HFF-Myc (cell line): ENCODE data around the gene GNG11.
"Not testable (repeated sequence)": the region's sequence is repeated elsewhere in the genome, so short reads cannot be mapped to it uniquely, and the experiment has no call there.

Experiments used
- DNase-seq: peaks from one replicate; pipeline ENCODE4 v3.0.0-alpha.2; 2011; ENCODE audit warnings: low read depth; ENCODE audit errors: extremely low read depth
- H3K4me3 ChIP-seq: replicated peaks from 2 replicates; pipeline ENCODE4 v1.5.1; 2011; ENCODE audit warnings: low read depth, mild to moderate bottlenecking, control low read depth, low read length
- CTCF ChIP-seq: IDR thresholded peaks from 2 replicates; pipeline ENCODE4 v1.5.1; 2012; ENCODE audit warnings: mild to moderate bottlenecking, low read depth, low read length, control low read depth; ENCODE audit errors: missing control alignments

GNG11 gene

GRCh38 chr7:93913197-93913596 lies 8.3 kb upstream of the GNG11 start:
- no peak for TF ChIP-seq CTCF
- no peak for DNase-seq
- no peak overlapping the region for H3K4me3 ChIP-seq

- no peak for DNase-seq
- TF ChIP-seq CTCF = no peak
- H3K4me3 ChIP-seq = no peak overlapping the region
Observed at GRCh38 chr7:93914581-93915066, 6.9 kb upstream of the GNG11 start.

GRCh38 chr7:93915206-93915842 lies 6.2 kb upstream of the GNG11 start:
- DNase-seq, H3K4me3 ChIP-seq: not testable (repeated sequence)

- H3K4me3 ChIP-seq, DNase-seq: not testable (repeated sequence)
Observed at GRCh38 chr7:93915888-93916287, 5.6 kb upstream of the GNG11 start.

- not testable (repeated sequence) for H3K4me3 ChIP-seq
Observed at GRCh38 chr7:93916315-93916714, 5.2 kb upstream of the GNG11 start.

GRCh38 chr7:93920496-93921182 lies 896 bp upstream of the GNG11 start:
- no peak for TF ChIP-seq CTCF
- DNase-seq = no peak

More at GRCh38 chr7:93916315-93916714, 5.2 kb upstream of the GNG11 start:
- not testable (repeated sequence) for DNase-seq

GRCh38 chr7:93921186-93921585 lies 349 bp upstream of the GNG11 start:
- peak overlapping the region; percentile 69 for H3K4me3 ChIP-seq
- no peak for TF ChIP-seq CTCF
- no peak for DNase-seq

More at GRCh38 chr7:93920496-93921182, 896 bp upstream of the GNG11 start:
- peak overlapping the region; percentile 69 for H3K4me3 ChIP-seq

- TF ChIP-seq CTCF = no peak
- DNase-seq = no peak
Observed at GRCh38 chr7:93923296-93923695, 1.8 kb downstream of the GNG11 start.

More at GRCh38 chr7:93923296-93923695, 1.8 kb downstream of the GNG11 start:
- peak overlapping the region; percentile 69 for H3K4me3 ChIP-seq
